ENCODE measurements around the gene PCGF1.

PCGF1 gene

DNA sequence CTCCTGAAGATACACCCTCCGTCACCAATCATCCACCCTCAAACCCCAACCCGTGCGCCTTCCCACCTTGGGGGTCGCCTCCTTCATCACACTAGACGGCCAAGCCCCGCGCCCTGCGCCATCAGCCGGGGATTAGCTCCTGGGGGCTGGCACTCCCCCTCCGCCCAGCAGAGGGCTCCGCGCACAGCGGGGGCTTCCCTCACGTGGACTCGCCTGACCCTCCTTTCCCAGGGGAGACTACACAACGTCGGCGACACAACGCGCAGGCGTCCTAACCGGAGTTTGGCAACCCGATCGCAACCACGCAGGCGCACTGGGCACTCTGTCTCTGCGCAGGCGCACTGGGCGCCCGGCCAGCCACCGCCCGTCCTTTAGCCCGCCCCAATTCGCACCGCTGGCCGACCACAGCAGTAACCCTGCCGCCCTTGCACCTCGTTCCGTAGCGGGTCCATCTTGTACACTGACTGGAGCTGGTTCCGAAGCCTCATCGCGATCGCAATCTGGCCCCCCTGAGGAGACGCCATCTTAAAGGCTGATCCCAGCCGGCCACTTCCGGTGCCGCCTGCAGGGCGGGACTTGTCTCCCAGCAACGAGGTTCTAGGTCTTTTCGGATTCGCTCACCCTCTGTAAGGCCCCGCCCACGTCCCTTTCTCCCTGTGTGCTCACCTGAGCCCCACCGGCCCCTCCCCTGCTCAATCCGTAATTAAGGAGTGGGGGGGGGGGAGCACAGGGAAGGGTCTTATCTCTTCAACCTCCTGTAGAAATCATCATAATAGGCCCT lies at the start of gene PCGF1:
Gene PCGF1 (minus strand): TSS at position 551 of the 781 bp plus-strand sequence. CDS start 27 bp downstream, at position 524.
- peak; percentile 100 for DNase-seq

DNA sequence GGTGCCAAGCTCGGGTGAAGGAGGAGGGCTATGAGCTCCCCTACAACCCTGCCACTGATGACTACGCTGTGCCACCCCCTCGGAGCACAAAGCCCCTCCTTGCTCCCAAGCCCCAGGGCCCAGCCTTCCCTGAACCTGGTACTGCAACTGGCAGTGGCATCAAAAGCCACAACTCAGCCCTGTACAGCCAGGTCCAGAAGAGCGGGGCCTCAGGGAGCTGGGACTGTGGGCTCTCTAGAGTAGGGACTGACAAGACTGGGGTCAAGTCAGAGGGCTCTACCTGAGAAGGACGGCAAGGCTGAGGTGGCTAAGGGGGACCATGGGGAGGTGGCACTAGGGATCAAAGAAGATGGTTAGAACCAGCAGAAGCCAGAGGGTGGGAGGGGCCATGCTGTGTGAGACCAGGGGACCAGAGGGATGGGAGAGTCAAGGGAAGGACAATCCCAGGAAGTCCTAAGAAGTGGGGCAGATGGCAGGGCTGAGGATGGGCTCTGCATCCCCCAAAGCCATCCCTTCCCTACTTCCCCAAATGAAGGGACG lies 49.4 kb upstream of the PCGF1 start:
- no peak for DNase-seq

DNA sequence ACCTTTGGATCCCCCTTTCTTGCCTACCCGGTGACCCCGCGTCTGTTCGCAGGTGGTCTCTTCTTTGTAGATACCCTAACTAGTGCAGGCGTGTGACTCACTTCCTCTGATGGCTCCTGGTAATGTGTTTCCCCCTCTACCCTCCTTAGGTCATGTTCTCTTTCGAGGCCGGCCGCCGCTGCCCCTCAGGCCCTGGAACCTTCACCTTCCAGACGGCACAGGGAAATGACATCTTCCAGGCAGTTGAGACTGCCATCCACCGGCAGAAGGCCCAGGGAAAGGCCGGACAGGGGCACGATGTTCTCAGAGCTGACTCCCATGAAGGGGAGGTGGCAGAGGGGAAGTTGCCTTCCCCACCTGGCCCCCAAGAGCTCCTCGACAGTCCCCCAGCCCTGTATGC lies 48.7 kb upstream of the PCGF1 start:
- no peak for DNase-seq

DNA sequence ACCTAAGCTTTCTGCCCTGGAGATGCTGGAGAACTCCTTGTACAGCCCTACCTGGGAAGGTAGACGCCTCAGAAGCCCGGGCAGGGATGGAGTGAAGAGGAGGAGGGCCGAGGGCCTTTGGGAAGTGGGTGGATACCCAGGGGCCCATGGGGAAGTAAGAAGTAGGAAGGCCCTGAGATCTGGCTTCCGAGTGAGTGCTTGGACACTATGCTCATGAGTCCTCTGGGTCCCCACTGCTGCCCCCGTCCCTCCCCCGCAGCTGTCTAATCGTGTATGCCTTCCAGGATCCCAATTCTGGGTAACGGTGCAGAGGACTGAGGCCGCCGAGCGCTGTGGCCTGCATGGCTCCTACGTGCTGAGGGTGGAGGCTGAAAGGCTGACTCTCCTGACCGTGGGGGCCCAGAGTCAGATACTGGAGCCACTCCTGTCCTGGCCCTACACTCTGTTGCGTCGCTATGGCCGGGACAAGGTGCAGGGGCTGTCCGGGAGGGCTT lies 48.2 kb upstream of the PCGF1 start:
- DNase-seq: no peak

DNA sequence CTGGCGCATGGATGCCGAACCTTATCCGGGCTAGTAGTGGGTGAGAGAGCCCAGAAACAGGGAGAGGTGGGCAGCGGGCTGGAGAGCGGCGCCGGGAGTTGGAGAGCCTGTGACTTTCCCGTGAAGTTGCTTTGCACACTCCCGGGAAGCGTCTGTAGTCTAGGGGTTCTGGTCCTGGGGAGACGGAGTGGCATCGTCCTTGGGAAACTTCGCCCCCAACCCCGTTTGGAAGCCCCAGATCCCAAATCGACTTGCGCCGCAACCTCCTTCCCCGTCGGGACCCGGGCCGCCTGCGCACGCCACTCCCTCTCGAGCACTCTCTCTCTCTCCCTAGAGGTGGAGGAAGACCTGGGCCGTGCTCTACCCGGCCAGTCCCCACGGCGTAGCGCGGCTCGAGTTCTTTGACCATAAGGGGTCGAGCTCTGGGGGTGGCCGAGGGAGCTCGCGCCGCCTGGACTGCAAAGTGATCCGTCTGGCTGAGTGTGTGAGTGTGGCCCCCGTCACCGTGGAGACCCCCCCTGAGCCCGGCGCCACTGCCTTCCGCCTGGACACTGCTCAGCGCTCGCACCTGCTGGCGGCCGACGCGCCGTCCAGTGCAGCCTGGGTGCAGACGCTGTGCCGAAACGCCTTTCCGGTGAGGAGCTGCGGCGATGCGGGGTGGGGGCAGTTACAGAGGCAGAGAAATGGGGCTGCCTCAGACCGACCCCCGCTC lies 47.5 kb upstream of the PCGF1 start:
- DNase-seq: peak; percentile 89

GRCh38 chr2:74553892-74554819 lies 46.7 kb upstream of the PCGF1 start, which contains the start of the genes DOK1 and LOXL3:
Gene DOK1 (plus strand): TSS chr2:74554720. CDS start chr2:74554755, 35 bp downstream.
Gene LOXL3 (minus strand): TSS chr2:74553942. CDS start chr2:74552634, 1,308 bp downstream.
- DNase-seq: peak; percentile 96

DNA sequence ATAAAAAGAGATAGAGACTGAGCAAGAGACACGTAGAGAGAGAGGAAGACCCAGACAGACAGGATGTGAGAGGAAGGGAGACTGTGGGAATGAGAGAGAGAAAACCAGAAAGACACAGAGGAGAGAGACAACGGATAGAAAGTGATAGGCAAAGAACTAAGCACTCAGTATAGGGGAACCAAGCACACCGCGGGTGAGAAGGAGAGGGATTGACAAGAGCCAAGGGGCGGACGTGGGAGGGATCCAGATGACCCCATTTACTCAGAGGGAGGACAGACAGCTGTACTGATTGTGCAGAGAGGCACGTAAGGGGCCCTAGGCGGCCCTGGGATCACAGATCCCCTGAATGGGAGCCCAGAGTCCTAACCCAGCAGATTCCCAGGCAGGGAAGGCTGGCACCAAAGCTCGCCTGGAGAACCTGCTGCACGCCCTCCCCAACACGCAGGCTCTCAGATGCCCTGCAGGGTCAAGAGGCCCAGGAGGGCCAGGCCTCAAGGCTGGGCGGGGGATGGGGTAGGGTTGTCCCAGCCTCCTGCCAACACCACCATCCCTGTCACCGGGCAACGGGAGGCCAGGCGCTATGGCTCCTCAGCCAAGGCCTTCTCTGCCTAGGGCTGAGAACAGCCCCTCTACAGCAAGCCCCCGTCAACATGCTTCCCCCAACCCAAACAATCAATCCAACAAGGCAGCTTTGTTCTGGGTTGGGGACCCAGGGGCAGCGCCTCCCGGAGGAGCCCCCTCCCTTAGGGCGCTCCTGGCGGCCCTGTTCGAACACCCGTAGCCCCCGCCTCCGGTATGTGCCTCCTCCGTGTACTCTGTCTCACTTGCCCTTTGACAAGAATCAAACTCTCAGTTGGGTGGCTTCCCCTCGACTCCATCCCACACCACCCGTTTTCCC lies 45.7 kb upstream of the PCGF1 start:
- peak; percentile 85 for DNase-seq

DNA sequence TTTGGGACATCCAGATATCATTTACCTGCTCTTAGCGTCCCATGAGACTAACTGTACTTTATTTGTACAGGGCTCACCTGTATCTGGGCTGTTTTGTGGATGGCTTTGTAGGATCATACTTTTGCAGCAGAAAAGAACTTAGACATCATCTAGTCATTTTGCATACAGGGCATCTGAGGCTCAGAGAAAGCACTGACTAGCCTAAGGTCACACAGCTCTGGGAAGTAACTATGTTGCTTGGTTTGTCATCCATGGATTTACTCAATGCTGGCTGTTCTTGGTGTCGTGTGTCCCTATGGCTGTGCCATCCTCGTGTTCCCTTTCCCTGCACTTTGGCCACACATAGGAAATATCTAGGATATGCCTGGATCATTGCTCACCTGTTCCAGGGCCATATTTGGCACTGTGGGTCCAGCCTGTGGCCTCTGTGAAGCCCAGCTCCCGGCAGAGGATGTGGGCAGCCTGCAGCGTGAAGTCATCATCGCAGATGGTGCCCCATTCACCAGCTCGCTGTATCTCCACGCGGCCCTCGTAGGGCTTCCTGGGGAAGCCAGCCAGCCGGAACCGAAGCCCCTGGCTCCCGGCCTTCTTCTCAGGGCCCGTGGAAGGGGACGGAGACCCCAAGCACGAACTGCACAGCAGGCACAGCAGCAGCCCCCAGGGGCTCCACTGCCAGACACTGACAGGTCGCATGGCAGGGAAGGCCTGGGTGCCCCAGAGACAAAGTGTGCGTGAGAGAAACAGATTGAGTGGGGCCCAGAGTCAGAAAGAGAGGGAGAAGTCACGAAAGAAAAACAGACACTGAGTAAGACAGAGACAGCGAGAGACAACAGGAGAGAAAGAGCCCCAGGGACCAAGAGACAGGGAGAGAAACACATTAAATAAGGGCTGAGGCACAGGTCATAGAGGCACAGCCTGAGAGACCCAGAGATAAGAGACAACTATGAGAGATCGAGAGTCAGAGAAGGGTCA lies 44.7 kb upstream of the PCGF1 start:
- no peak for DNase-seq

GRCh38 chr2:74551530-74551929 lies 44.0 kb upstream of the PCGF1 start:
- DNase-seq: no peak

DNA sequence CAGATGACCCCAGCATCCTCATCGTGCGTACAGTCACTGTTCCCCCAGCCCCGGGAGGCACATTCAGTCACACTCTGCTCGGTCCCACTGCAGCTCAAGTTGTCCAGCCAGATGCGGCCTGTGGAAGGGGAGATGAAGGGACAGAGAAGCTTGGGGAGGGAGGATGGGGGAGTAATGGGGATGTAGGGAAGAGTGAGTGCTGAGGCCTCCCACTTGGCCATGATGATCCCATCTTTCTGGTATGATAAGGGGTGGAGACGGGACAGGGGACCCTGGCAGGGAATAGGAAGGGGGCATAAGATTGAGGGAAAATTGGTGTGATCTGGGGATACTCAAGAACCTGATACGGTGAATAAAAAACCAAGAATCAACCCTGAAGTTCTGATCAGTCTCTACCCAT lies 42.7 kb upstream of the PCGF1 start:
- no peak for DNase-seq

- DNase-seq: peak; percentile 69
Observed at GRCh38 chr2:74548900-74549826, 41.7 kb upstream of the PCGF1 start.

GRCh38 chr2:74548285-74548899 lies 40.9 kb upstream of the PCGF1 start:
- DNase-seq: peak; percentile 56

DNA sequence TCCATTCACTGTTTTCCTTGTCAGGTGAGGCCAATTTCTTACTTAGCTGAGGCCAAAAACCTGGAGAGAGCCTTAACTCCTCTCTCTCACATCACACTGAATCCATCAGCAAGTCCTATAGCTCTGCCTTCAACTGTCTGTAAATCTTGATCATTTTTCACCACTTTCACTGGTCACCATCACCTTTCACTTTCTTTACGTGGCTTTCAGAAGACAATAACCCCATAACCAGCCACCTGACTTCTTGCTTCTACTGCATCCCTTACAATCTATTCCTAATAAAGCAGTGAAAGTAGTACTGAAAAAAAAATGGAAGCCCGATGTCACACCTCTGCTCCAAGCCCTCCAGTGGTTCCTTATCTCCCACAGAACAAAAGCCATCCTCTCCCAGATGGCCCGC lies 38.5 kb upstream of the PCGF1 start:
- no peak for DNase-seq

DNA sequence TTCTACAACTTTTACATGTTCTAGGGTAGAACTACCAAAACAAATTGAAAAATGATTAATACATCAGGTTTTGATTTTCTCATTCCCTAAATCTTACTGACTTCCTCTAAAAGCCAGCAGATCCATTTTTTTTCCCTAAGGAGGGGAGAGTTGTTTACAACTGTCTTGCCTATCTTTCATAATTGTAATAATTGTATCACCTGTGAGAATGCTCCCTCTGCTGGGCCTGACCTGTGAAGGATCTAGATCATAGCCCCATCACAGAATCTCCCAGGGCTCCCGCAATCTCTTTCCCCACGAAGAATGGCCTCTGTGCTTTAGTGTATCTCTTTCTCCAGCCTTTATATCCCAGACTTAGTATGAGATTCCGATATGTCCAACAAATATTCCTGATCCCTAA lies 37.1 kb upstream of the PCGF1 start:
- no peak for DNase-seq

- DNase-seq: no peak
Observed at GRCh38 chr2:74542978-74543377, 35.5 kb upstream of the PCGF1 start.

DNA sequence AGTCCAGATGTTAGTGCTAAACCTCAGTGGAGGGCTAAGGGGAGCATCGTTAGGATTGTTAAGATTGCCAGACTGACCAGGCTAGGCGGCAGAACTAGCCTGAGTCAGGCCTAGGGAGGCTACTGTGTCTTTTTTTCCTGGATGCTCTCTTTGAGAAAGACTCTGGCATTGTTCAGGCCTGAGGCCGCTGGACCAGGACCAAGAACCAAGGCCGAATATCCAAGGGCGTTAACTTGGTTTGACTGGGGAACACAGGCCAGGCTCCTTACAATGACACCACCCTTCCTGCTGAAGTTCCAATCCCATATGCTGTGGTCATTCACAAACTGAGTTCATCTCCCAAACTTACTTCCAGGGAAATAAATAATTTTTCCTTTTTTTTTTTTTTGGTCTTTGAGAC lies 32.8 kb upstream of the PCGF1 start:
- no peak for DNase-seq

DNA sequence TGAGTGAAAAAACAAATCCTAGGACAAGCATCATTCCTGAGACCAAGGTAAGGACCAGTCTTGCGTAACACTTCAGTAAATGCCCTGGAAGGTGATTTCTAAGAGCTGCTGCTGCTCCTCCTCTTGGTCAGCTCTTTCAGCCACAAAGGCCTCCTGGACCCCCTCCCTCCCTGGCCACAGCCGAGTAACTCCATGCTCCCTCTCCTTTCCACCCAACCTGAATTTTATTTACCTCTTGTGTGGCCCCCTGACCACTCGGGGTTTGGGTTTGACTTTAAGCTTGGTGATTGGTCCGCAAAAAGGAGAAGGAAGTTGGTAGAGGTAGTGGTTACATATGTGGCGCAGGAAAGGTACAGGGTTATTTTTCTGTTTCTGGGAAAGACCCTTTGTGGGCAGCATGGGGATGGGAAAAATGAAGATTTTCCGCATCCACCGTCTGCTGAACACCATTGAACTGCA lies 31.4 kb upstream of the PCGF1 start:
- DNase-seq: no peak

- DNase-seq: no peak
Observed at GRCh38 chr2:74537140-74537539, 29.6 kb upstream of the PCGF1 start.
